H1 (cell line): ENCODE measurements around the gene SPRN. TPM values are rescaled to one million over a fixed set of nuclear protein-coding genes. Genes with fewer than 3 reads are reported as not detected.

Experiments
- CTCF ChIA-PET: fragments of 300-600 bp; sonication (Branson Sonifier 250); formaldehyde crosslinking; loops from one replicate; lab custom pipeline; 2021; ENCODE audit not compliant: partially characterized antibody; lab: Charles Lee
- POLR2A ChIA-PET: fragments of 300-600 bp; sonication (Branson Sonifier 250); formaldehyde crosslinking; loops from one replicate; lab custom pipeline; 2021; ENCODE audit warnings: inconsistent platforms; ENCODE audit not compliant: partially characterized antibody; lab: Charles Lee
- DNase-seq, 2 experiments: peaks; one replicate each; pipeline versions ENCODE4 v3.0.0 to v3.0.0-alpha.2; 2010 to 2022; ENCODE audit warnings: low spot score in 2 of 2, low read depth in 1 of 2, mixed read lengths in 1 of 2
- FAIRE-seq: peaks from 2 replicates; lab custom pipeline; 2011; peaks lifted over from hg19 to GRCh38; lab: Jason Lieb, UNC
- H2AFZ ChIP-seq: 2 replicates; pipeline ENCODE4 v1.8.1; 2012; ENCODE audit warnings: low read length, inconsistent platforms
- H2AK5ac ChIP-seq: 2 replicates; pipeline ENCODE4 v1.6.1; 2013; ENCODE audit warnings: low read depth, low read length
- H2BK120ac ChIP-seq: replicated peaks from 2 replicates; pipeline ENCODE3; 2013; ENCODE audit warnings: low read depth, low read length, inconsistent platforms
- H2BK12ac ChIP-seq: 2 replicates; pipeline ENCODE4 v1.6.1; 2013; ENCODE audit warnings: low read depth, low read length
- H2BK15ac ChIP-seq: 2 replicates; pipeline ENCODE4 v1.6.1; 2013; ENCODE audit warnings: low read length
- H2BK20ac ChIP-seq: 2 replicates; pipeline ENCODE4 v1.6.1; 2013; ENCODE audit warnings: low read length
- H2BK5ac ChIP-seq: 2 replicates; pipeline ENCODE4 v1.6.1; 2013; ENCODE audit warnings: low read depth, low read length
- H3K14ac ChIP-seq: 2 replicates; pipeline ENCODE4 v1.6.1; 2013; ENCODE audit warnings: inconsistent platforms; ENCODE audit not compliant: insufficient read length
- H3K18ac ChIP-seq: 2 replicates; pipeline ENCODE4 v1.6.1; 2013; ENCODE audit warnings: low read length; ENCODE audit errors: extremely low read depth
- H3K23ac ChIP-seq: 2 replicates; pipeline ENCODE4 v1.6.1; 2013; ENCODE audit warnings: inconsistent platforms; ENCODE audit not compliant: insufficient read length
- H3K23me2 ChIP-seq: 2 replicates; pipeline ENCODE4 v1.6.1; 2013; ENCODE audit warnings: low read depth, low read length
- H3K27ac ChIP-seq: 2 replicates; pipeline ENCODE4 v1.6.1; 2011; ENCODE audit warnings: low read depth, low read length, inconsistent platforms
- H3K27me3 ChIP-seq, 4 experiments: replicated peaks in 1 of 4; 1 replicate in 1 of 4; 2 replicates in 3 of 4; pipeline versions ENCODE4 v1.6.1 to v1.8.1; 2011 to 2013; ENCODE audit warnings: low read length in 3 of 4, mild to moderate bottlenecking in 3 of 4, inconsistent platforms in 2 of 4, mixed read lengths in 2 of 4, moderate library complexity in 1 of 4; ENCODE audit not compliant: control insufficient read depth in 3 of 4, insufficient read depth in 3 of 4; ENCODE audit errors: extremely low read depth in 1 of 4
- H3K36me3 ChIP-seq, 4 experiments: 2 replicates each; pipeline versions ENCODE4 v1.6.1 to v1.8.1; 2011 to 2013; ENCODE audit warnings: mild to moderate bottlenecking in 4 of 4, low read length in 3 of 4, moderate library complexity in 2 of 4, control low read depth in 1 of 4, inconsistent platforms in 1 of 4; ENCODE audit not compliant: insufficient read depth in 4 of 4, control insufficient read depth in 2 of 4
- H3K4ac ChIP-seq: replicated peaks from 2 replicates; pipeline ENCODE3; 2013; ENCODE audit warnings: low read length, low read depth, mixed read lengths, inconsistent platforms; ENCODE audit not compliant: insufficient read length
- H3K4me1 ChIP-seq, 4 experiments: replicated peaks in 1 of 4; 1 replicate in 1 of 4; 2 replicates in 3 of 4; pipeline versions ENCODE4 v1.6.1 to v1.8.1; 2011 to 2013; ENCODE audit warnings: low read length in 3 of 4, inconsistent platforms in 2 of 4, mixed read lengths in 1 of 4; ENCODE audit not compliant: insufficient read depth in 4 of 4, control insufficient read depth in 3 of 4
- H3K4me2 ChIP-seq, 2 experiments: 2 replicates each; pipeline versions ENCODE4 v1.6.1 to v1.8.1; 2011 to 2013; ENCODE audit warnings: low read depth in 2 of 2, low read length in 2 of 2, control low read depth in 1 of 2, inconsistent platforms in 1 of 2, mild to moderate bottlenecking in 1 of 2; ENCODE audit not compliant: insufficient read depth in 1 of 2
- H3K4me3 ChIP-seq, 4 experiments: fragments of 200-600, 300-600 bp in 1 of 4; sonication (generic), shearing (Covaris generic), sonication (Bioruptor Twin) in 1 of 4; 2 replicates each; pipeline versions ENCODE4 v1.5.1 to v1.8.1; 2011 to 2016; ENCODE audit warnings: low read length in 4 of 4, low read depth in 3 of 4, control low read depth in 2 of 4, inconsistent platforms in 2 of 4, mild to moderate bottlenecking in 2 of 4, mixed read lengths in 1 of 4, moderate library complexity in 1 of 4; ENCODE audit not compliant: insufficient read depth in 2 of 4; ENCODE audit errors: extremely low read depth in 1 of 4
- H3K56ac ChIP-seq: replicated peaks from 2 replicates; pipeline ENCODE3; 2013; ENCODE audit warnings: low read depth, mild to moderate bottlenecking, mixed read lengths, low read length, inconsistent platforms; ENCODE audit not compliant: insufficient read length
- H3K79me1 ChIP-seq: 2 replicates; pipeline ENCODE4 v1.6.1; 2013; ENCODE audit warnings: low read depth, low read length, control low read depth
- H3K79me2 ChIP-seq, 2 experiments: 2 replicates each; pipeline versions ENCODE4 v1.6.1 to v1.8.1; 2012 to 2013; ENCODE audit warnings: low read length in 2 of 2, mild to moderate bottlenecking in 2 of 2, inconsistent platforms in 1 of 2; ENCODE audit not compliant: insufficient read depth in 2 of 2, control insufficient read depth in 1 of 2
- H3K9ac ChIP-seq, 4 experiments: replicated peaks in 1 of 4; 1 replicate in 1 of 4; 2 replicates in 3 of 4; pipeline versions ENCODE4 v1.6.1 to v1.8.1; 2011 to 2013; ENCODE audit warnings: low read depth in 3 of 4, low read length in 3 of 4, control low read depth in 2 of 4, mild to moderate bottlenecking in 2 of 4, moderate library complexity in 2 of 4, inconsistent platforms in 1 of 4; ENCODE audit errors: extremely low read depth in 1 of 4
- H3K9me3 ChIP-seq, 2 experiments: 2 replicates each; pipeline versions ENCODE4 v1.6.1 to v1.8.1; 2012 to 2013; ENCODE audit warnings: mild to moderate bottlenecking in 2 of 2, moderate library complexity in 2 of 2, control low read depth in 1 of 2, inconsistent platforms in 1 of 2, low read depth in 1 of 2, low read length in 1 of 2, mixed read lengths in 1 of 2; ENCODE audit not compliant: insufficient read depth in 2 of 2
- H4K20me1 ChIP-seq, 2 experiments: replicated peaks in 1 of 2; 2 replicates each; pipeline versions ENCODE3 to v1.8.1; 2011 to 2013; ENCODE audit warnings: inconsistent platforms in 2 of 2, low read length in 2 of 2, mild to moderate bottlenecking in 1 of 2; ENCODE audit not compliant: insufficient read depth in 2 of 2, control insufficient read depth in 1 of 2
- H4K5ac ChIP-seq: 2 replicates; pipeline ENCODE4 v1.6.1; 2013; ENCODE audit warnings: low read length, low read depth, mixed read lengths, inconsistent platforms; ENCODE audit not compliant: insufficient read length
- H4K8ac ChIP-seq: 2 replicates; pipeline ENCODE4 v1.8.0; 2013; ENCODE audit warnings: mild to moderate bottlenecking, moderate library complexity, low read length, inconsistent platforms; ENCODE audit not compliant: insufficient read depth; ENCODE audit errors: extremely low read depth
- H4K91ac ChIP-seq: replicated peaks from 2 replicates; pipeline ENCODE3; 2013; ENCODE audit warnings: low read length, mixed read lengths, inconsistent platforms; ENCODE audit not compliant: insufficient read length
- CEBPB ChIP-seq: IDR thresholded peaks from 2 replicates; pipeline ENCODE4 v1.6.1; 2012; ENCODE audit warnings: low read depth, low read length
- CHD1 ChIP-seq: IDR thresholded peaks from 2 replicates; pipeline ENCODE4 v1.6.1; 2012; ENCODE audit warnings: low read depth, low read length, improper control_type of control experiment
- EGR1 ChIP-seq: IDR thresholded peaks from 2 replicates; pipeline ENCODE4 v1.6.1; 2011; ENCODE audit warnings: low read depth, low read length, borderline replicate concordance
- KDM1A ChIP-seq: fragments of 200-600, 300-600 bp; sonication (generic); IDR thresholded peaks from 2 replicates; pipeline ENCODE4 v1.7.1; 2016; ENCODE audit warnings: mild to moderate bottlenecking, low read length, borderline replicate concordance
- MAFK ChIP-seq: IDR thresholded peaks from 2 replicates; pipeline ENCODE4 v1.6.1; 2012; ENCODE audit warnings: low read depth, mild to moderate bottlenecking, improper control_type of control experiment, low read length
- NANOG ChIP-seq: IDR thresholded peaks from 2 replicates; pipeline ENCODE4 v1.6.1; 2011; ENCODE audit warnings: low read length, low read depth, mild to moderate bottlenecking, inconsistent platforms; ENCODE audit not compliant: insufficient read depth, poor library complexity, severe bottlenecking
- SIRT6 ChIP-seq: IDR thresholded peaks from one replicate; pipeline ENCODE4 v1.7.1; 2012; ENCODE audit warnings: low read length, inconsistent platforms
- TCF12 ChIP-seq: IDR thresholded peaks from 2 replicates; pipeline ENCODE4 v1.6.1; 2011; ENCODE audit warnings: low read depth, mild to moderate bottlenecking, low read length
- ZNF274 ChIP-seq: IDR thresholded peaks from 2 replicates; pipeline ENCODE4 v1.7.0; 2012; ENCODE audit warnings: low read length, borderline replicate concordance; ENCODE audit errors: extremely low read depth
- WGBS, 2 experiments: shearing (Covaris generic) in 1 of 2; methylation state at CpG; one replicate each; pipeline versions ENCODE4 v1.1.6 to v1.1.7; 2013 to 2015; ENCODE audit warnings: low lambda C conversion rate in 2 of 2, mixed read lengths in 2 of 2, inconsistent platforms in 1 of 2, low coverage in 1 of 2, missing lambda C conversion rate in 1 of 2; ENCODE audit not compliant: insufficient replicate concordance in 2 of 2, insufficient coverage in 1 of 2, insufficient read length in 1 of 2; ENCODE audit errors: extremely low coverage in 1 of 2, missing lambda C conversion rate in 1 of 2; 5-methylcytosine and 5-hydroxymethylcytosine counted together
- polyA plus RNA-seq, 7 experiments: library from polyadenylated mRNA; depleted of rRNA in 3 of 7; stranded (reverse) in 5 of 7; unstranded in 2 of 7; fragments of >200 nt in 5 of 7; fragments of 200-250 nt in 2 of 7; gene quantifications; 1 replicate in 5 of 7; 2 replicates in 1 of 7; 4 replicates in 1 of 7; pipeline versions ENCODE4 v1.2.1 to v1.2.3, GENCODE V29; 2011 to 2013; ENCODE audit warnings: missing spikeins in 2 of 7, mixed read lengths in 2 of 7
- total RNA-seq: library from RNA; stranded (reverse); fragmentation: NEBNext Ultra II Directional; extraction: Animal tissue kit (Norgen Biotek cat#: 25700); gene quantifications from 2 replicates; pipeline ENCODE4 v1.2.1, GENCODE V29; 2021
- TF ChIP-seq, protein P1 (sequence below): IDR thresholded peaks from 2 replicates; pipeline ENCODE4 v1.6.1; 2011; ENCODE audit warnings: low read depth, mild to moderate bottlenecking, low read length; ENCODE audit not compliant: insufficient read depth
- TF ChIP-seq, protein P2 (sequence below): IDR thresholded peaks from 2 replicates; pipeline ENCODE4 v1.6.1; 2012; ENCODE audit warnings: inconsistent platforms

SPRN gene
- total and polyA plus RNA-seq, 2 of the 8 experiments (the other 6 are each of a cell fraction or from before 2014, with no cell fraction given) = 0.23 to 0.24 TPM

DNA sequence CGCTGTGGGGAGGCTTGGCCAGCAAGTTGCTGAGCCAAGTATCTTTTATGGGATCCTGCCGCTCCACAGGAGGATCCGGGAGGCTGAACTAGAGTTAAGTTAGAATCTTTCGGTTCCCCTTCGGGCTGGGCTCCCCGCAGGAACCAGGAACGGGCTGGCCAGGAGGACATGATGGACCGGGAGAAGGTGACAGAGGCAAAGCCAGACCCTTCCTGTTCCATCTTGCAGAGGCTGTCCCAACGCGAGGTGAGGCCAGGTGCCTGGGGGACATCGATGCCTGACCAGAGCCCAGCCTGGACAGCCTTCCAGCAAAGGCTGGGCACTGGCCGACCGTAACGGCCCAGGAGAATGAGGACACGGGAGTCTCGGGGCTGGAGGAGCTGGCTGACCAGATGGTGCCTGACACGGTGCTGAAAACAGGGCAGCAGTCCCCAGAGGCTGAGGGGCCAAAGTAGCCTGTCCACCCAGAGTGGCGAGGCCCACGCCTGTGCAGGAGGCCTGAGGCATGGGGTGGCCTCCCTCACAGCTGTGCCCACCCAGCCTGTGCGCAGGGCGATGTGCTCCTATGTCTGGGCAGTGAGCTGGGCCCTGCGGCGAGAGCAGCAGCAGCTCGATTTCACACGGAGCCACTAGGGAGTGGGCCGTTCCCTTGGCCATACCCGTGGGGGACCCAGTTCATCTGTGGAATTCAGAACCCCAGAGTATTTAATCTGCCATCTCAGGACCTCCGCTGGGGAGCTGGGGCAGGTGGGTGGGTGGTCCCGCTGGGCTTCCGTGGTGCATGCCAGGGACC is 47.2 kb downstream of the SPRN start:
- Histone ChIP-seq H2BK20ac (no peak overlapping the region), H2AK5ac (no peak overlapping the region), H3K27ac (no peak overlapping the region), H3K9me3 (no peaks in the 10 kb centered on the region), H4K20me1 (peaks cover 0 to 4% of the 10 kb centered on the region in 2 experiments), H2BK12ac (no peak overlapping the region), H3K4me3 (no peak overlapping the region), H2BK15ac (no peak overlapping the region), H3K56ac (no peak overlapping the region), H3K36me3 (no peaks in the 10 kb centered on the region; a peak in 1 of 8 replicates), H2BK120ac (no peak overlapping the region), H3K23ac (no peak overlapping the region), H3K14ac (no peak overlapping the region), H2AFZ (no peak overlapping the region), H2BK5ac (no peak overlapping the region; the same call in 1 of the 2 replicates), H4K5ac (no peak overlapping the region), H3K4me2 (peak overlapping the region in 1 of 2 experiments; percentile 87; a peak in 1 of 4 replicates), H4K8ac (no peak overlapping the region), H3K79me2 (no peaks in the 10 kb centered on the region; a peak in 2 of 4 replicates), H3K23me2 (peaks cover 16% of the 10 kb centered on the region; the same call in 1 of the 2 replicates), H3K18ac (no peak overlapping the region), H3K79me1 (peaks cover under 1% of the 10 kb centered on the region; the same call in 1 of the 2 replicates), H4K91ac (peak overlapping the region; percentile 42)
- CTCF ChIA-PET = interaction anchor here (0.6 to 3.0 kb wide), 5 partner anchors 10 to 70 kb away, joined by 3 to 15 read pairs (median 3); no protein-coding TSS in a partner anchor
- POLR2A ChIA-PET = interaction anchor here (1.2 to 3.3 kb wide), 6 partner anchors 15 to 33 kb away, joined by 4 to 25 read pairs (median 9); partner anchors contain the start of genes FUOM, MTG1 and PRAP1
- 87% methylated on average over 23 of the region's 30 CpGs; no CpG with 5 or more reads in 1 of the 2 experiments for WGBS, 2 experiments
- TF ChIP-seq, protein P1, sequence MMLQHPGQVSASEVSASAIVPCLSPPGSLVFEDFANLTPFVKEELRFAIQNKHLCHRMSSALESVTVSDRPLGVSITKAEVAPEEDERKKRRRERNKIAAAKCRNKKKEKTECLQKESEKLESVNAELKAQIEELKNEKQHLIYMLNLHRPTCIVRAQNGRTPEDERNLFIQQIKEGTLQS = no peak
- TF ChIP-seq SIRT6 (no peak), MAFK (no peak), ZNF274 (no peak), NANOG (no peak), EGR1 (no peak), KDM1A (no peak), CEBPB (no peak), CHD1 (no peak), TCF12 (no peak)
- TF ChIP-seq, protein P2, sequence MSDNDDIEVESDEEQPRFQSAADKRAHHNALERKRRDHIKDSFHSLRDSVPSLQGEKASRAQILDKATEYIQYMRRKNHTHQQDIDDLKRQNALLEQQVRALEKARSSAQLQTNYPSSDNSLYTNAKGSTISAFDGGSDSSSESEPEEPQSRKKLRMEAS = no peak
- TF ChIP-seq, all 59 proteins: peak for 0
- DNase-seq = no peak
- Histone ChIP-seq H3K27me3 (peaks cover 8 to 48% (median 30%) of the 10 kb centered on the region in 4 experiments), H3K4me1 (peaks cover 0 to 3% (median under 1%) of the 10 kb centered on the region in 4 experiments; a peak in 5 of 7 replicates), H3K9ac (no peak overlapping the region), H3K4ac (no peak overlapping the region)
- FAIRE-seq = no peak
